GM21737 (cell line): ENCODE data around the gene ATP2C1.
"Not testable (repeated sequence)": the region's sequence is repeated elsewhere in the genome, so short reads cannot be mapped to it uniquely, and the experiment has no call there.

Source experiments
- ATAC-seq: cut with Tn5 transposase; IDR thresholded peaks from one replicate; pipeline ENCODE4 v1.9.1; 2021; ENCODE audit warnings: mild to moderate bottlenecking, moderate library complexity; ENCODE audit not compliant: unreplicated experiment

Gene ATP2C1

DNA sequence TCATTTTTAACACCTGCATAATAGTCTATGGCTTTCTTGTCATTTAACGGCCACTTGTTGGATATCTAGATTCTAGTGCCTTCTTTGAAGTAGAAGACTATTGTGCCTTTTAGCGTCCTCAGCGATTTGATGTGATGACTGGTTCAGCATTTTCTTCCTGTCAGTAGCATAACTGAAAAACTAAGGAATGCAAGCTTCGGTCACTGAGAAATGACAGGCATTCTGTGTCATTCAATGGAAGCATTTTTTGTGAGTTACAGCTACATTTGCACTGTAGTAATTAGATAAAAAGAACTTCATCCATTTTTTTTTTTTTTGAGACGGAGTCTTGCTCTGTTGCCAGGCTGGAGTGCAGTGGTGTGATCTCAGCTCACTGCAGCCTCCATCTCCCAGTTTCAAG lies 143.1 kb downstream of the ATP2C1 start:
- ATAC-seq, result no peak

DNA sequence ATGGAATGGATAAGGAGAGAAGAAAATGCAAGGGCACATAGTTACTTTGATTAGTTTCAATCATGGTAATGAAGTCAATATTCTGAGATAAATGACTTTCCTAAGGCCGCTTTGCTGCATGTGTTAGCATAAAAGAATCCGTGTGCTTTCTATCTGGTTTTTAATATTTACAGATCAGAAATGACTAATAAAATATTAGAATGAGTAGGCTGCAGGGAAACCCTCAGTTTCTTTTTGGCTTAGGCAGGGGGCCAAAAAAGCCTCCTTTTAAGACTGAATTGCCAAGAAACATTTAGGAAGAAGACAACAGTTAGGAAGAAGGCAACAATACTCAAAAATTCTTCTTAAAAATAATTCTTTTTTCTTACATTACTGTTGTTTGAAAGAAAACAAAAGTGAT lies 144.4 kb downstream of the ATP2C1 start:
- ATAC-seq, result no peak

- ATAC-seq, result not testable (repeated sequence)
Observed at GRCh38 chr3:131042271-131042985, 148.5 kb downstream of the ATP2C1 start.

GRCh38 chr3:131047582-131047981 lies 153.7 kb downstream of the ATP2C1 start:
- no peak for ATAC-seq

DNA sequence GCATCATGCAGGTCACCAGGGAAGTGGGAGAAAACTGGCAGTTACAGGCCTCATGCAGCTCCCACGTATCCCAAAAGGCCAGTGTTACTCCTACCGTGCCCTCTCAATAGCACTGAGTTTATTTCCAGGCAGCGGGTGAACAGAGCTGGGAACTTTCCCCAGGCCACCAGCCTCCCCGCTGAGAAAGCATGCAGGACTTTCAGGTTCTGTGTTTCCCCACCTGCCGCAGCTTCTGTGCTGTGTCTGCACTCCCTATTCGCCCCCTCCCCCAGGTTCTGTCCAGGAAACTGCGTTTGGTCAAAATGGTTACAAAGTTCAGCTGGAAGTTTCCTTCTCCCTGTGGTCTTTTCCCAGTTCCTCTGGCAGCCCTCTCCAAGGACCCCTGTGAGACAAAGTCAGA lies 154.1 kb downstream of the ATP2C1 start:
- no peak for ATAC-seq

DNA sequence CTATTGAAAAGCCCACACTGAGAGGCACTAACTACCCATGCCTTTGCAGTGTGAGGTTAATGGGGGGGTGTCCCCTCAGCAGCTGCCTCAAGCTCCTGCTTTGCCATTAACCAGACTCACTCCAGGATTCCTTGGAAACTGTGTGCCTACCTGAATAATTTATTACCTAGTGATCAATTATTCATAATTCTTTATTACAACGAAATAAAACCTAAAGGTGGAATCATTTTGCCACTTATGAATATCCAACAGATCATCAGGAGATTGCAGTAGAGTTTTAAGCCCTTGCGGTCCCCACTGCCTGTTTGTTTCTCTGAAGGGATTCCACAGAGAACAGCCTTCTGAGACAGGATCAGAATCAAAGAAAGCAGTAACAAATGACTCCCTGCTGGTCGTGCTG lies 156.1 kb downstream of the ATP2C1 start:
- ATAC-seq, result no peak

DNA sequence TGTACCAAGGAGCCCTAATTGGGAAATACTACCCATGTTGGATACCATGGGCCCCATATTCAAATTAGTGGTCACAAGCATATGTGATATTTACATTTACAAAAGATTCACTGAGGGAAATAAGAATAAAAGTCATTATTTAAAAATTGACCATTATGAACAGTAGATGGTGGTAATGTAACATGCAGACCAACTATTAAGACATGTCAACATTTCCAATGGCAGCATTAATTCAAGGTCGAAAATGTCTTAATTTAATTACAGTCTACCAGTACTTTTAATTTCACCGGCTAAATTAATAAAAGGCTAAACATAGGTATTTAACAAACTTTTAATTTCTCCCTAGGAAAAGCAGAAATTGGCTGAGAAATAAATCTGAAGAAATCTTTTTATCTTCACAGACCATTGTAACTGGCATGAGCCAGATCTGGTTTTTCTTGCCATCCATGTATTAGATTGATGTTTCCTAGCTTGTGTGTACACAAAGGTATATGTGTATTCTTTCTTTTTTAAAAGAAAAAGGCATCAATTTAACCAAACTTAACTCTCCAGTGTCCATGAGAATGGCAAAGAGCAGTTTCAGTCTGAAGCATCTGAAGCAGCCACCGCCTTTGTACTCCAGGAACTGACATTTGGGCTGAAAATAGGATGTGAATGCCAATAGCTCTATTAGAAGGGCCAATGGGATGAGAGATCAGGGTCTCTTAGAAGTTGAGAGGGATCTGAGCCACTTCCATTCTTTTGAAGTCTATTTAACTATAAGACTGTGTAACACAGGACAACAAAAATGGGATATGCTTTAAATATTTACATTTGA lies 159.4 kb downstream of the ATP2C1 start:
- ATAC-seq, result no peak
